ENCODE data around the gene LIPE.

Gene LIPE

GRCh38 chr19:42353341-42354015, 73.7 kb downstream of the LIPE start:
- DNase-seq (ENCODE audit: low spot score): no peak

- no peak for DNase-seq (ENCODE audit: low spot score)
These were observed 74.6 kb downstream of the LIPE start for GRCh38 chr19:42352301-42353259.

Data from CD4-positive, alpha-beta T cell treated with Interleukin-6 at 100 ng/mL for 8 hours (primary cell).